Neural progenitor cell (in vitro differentiated cells): ENCODE results near the gene FOXO6. TPM values are rescaled to one million over a fixed set of nuclear protein-coding genes. Genes with fewer than 3 reads are reported as not detected.

Experiments
- DNase-seq: peaks from one replicate; pipeline ENCODE4 v3.0.0-alpha.2; 2016; ENCODE audit warnings: low spot score
- H2AFZ ChIP-seq: fragments of 200-600 bp; sonication (generic); replicated peaks from 2 replicates; pipeline ENCODE4 v1.6.1; 2016; ENCODE audit warnings: antibody characterized with exemption
- H3F3A ChIP-seq: fragments of 200-600 bp; sonication (generic); 2 replicates; pipeline ENCODE4 v1.6.1; 2016; ENCODE audit warnings: antibody characterized with exemption, low read depth
- H3K27ac ChIP-seq: fragments of 200-600 bp; sonication (generic); 2 replicates; pipeline ENCODE4 v1.5.1; 2016; ENCODE audit warnings: mild to moderate bottlenecking
- H3K27me3 ChIP-seq: fragments of 200-600 bp; sonication (generic); 2 replicates; pipeline ENCODE4 v1.6.1; 2016; ENCODE audit warnings: mild to moderate bottlenecking, moderate library complexity
- H3K36me3 ChIP-seq: fragments of 200-600 bp; sonication (generic); 2 replicates; pipeline ENCODE4 v1.5.1; 2016
- H3K4me1 ChIP-seq: fragments of 200-600 bp; sonication (generic); 2 replicates; pipeline ENCODE4 v1.6.1; 2016; ENCODE audit warnings: mixed run types
- H3K4me2 ChIP-seq: fragments of 200-600 bp; sonication (generic); 2 replicates; pipeline ENCODE4 v1.6.1; 2016
- H3K4me3 ChIP-seq: fragments of 200-600 bp; sonication (generic); 2 replicates; pipeline ENCODE4 v1.5.1; 2016
- H3K79me2 ChIP-seq: fragments of 200-600 bp; sonication (generic); 2 replicates; pipeline ENCODE4 v1.6.1; 2016; ENCODE audit warnings: low read depth
- H3K9ac ChIP-seq: fragments of 200-600 bp; sonication (generic); 2 replicates; pipeline ENCODE4 v1.6.1; 2016
- H3K9me3 ChIP-seq: fragments of 200-600 bp; sonication (generic); 2 replicates; pipeline ENCODE4 v1.5.1; 2016; ENCODE audit warnings: low read depth
- H4K20me1 ChIP-seq: fragments of 200-600 bp; sonication (generic); 2 replicates; pipeline ENCODE4 v1.6.1; 2016; ENCODE audit warnings: low read depth
- H3K27ac Mint-ChIP-seq: 3 replicates; pipeline ENCODE4 v1.8.0; 2021; ENCODE audit warnings: mixed read lengths
- H3K27me3 Mint-ChIP-seq: 2 replicates; pipeline ENCODE4 v1.8.0; 2022; ENCODE audit warnings: low read depth, mild to moderate bottlenecking, inconsistent platforms, moderate library complexity, mixed read lengths; ENCODE audit not compliant: insufficient read depth
- H3K36me3 Mint-ChIP-seq: 3 replicates; pipeline ENCODE4 v1.8.0; 2021; ENCODE audit warnings: mixed read lengths
- H3K4me1 Mint-ChIP-seq: 3 replicates; pipeline ENCODE4 v1.8.0; 2021; ENCODE audit warnings: mixed read lengths
- H3K4me3 Mint-ChIP-seq: 3 replicates; pipeline ENCODE4 v1.8.0; 2021; ENCODE audit warnings: mild to moderate bottlenecking, moderate library complexity, mixed read lengths
- H3K9me3 Mint-ChIP-seq: 3 replicates; pipeline ENCODE4 v1.8.0; 2020; ENCODE audit warnings: mixed read lengths
- CTCF ChIP-seq: fragments of 200-600 bp; sonication (generic); IDR thresholded peaks from 2 replicates; pipeline ENCODE4 v1.5.1; 2017; ENCODE audit warnings: antibody characterized with exemption, mild to moderate bottlenecking
- EZH2 ChIP-seq: fragments of 200-600 bp; sonication (generic); IDR thresholded peaks from 2 replicates; pipeline ENCODE4 v1.6.1; 2017; ENCODE audit warnings: antibody characterized with exemption, mild to moderate bottlenecking, moderate library complexity
- EZH2phosphoT487 ChIP-seq: fragments of 200-600 bp; sonication (generic); IDR thresholded peaks from 2 replicates; pipeline ENCODE4 v1.6.1; 2017; ENCODE audit warnings: antibody characterized with exemption
- total RNA-seq: library from RNA; depleted of rRNA; stranded (reverse); fragments of >200 nt; gene quantifications from 2 replicates; pipeline ENCODE4 v1.2.3, GENCODE V29; 2015; ENCODE audit warnings: low replicate concordance

FOXO6 gene
- total RNA-seq, 1 donor from 2014 or later: not detected

DNA sequence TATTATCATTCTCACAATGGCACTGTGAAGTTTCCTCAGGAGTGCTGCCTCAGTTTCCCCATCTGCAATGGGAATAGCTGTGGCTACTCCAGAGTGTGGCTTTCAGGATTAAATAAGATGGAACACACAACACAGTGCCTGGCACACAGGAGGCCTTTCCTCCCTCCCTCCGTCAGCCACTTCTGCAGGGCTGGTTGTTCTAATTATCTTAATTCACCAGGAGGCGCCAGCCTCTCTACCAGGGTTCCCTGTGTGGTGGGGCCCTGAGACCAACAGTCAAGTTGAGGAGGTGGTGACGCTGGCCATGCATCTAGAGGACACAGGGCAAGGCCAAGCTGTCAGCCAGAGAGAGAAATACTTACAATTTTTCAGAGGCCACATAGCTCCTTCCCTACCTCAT is 6.3 kb upstream of the FOXO6 start:
- H3K4me1 Mint-ChIP-seq: peaks cover 28% of the 10 kb centered on the region
- H3K4me3 Mint-ChIP-seq: no peak overlapping the region
- Histone ChIP-seq H3F3A (peaks cover 7% of the 10 kb centered on the region), H3K27me3 (peaks cover 4% of the 10 kb centered on the region), H3K4me1 (peaks cover 17% of the 10 kb centered on the region), H3K9ac (no peak overlapping the region), H3K27ac (no peak overlapping the region), H3K9me3 (no peaks in the 10 kb centered on the region), H3K4me3 (no peak overlapping the region), H2AFZ (no peak overlapping the region), H3K36me3 (no peaks in the 10 kb centered on the region), H3K4me2 (no peak overlapping the region), H3K79me2 (no peaks in the 10 kb centered on the region), H4K20me1 (no peaks in the 10 kb centered on the region)
- no peak overlapping the region for H3K27ac Mint-ChIP-seq
- DNase-seq: peak; percentile 7
- no peak for TF ChIP-seq EZH2phosphoT487
- TF ChIP-seq CTCF: peak; percentile 11
- no peak for TF ChIP-seq EZH2
- H3K27me3 Mint-ChIP-seq: peaks cover 16% of the 10 kb centered on the region
- H3K36me3 Mint-ChIP-seq: no peaks in the 10 kb centered on the region
- H3K9me3 Mint-ChIP-seq: no peaks in the 10 kb centered on the region

DNA sequence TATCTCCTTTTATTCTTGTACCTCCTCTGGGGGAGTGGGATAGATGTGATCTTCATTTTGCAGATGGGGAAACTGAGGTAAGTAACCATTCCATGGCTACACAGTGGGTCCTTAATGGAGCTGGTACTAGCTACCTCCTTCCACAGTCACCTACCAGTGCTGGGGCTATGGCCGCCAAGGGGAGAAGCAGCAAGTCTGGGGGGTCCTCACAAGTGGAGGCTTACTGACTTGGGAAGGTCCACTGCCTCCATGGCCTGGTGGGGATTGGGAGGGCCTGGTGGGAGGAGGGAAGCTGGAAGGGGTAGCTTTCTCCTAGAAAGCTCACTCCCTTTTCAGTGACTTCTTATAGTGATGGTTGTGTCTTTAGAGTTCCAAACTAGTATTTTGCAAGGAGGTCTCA is 5.9 kb upstream of the FOXO6 start:
- no peaks in the 10 kb centered on the region for H3K9me3 Mint-ChIP-seq
- no peaks in the 10 kb centered on the region for H3K36me3 ChIP-seq
- TF ChIP-seq CTCF (no peak), EZH2phosphoT487 (no peak), EZH2 (no peak)
- no peak overlapping the region for H2AFZ ChIP-seq
- no peaks in the 10 kb centered on the region for H3K36me3 Mint-ChIP-seq
- H3K27me3 ChIP-seq: peaks cover 6% of the 10 kb centered on the region
- no peak overlapping the region for H3K27ac ChIP-seq
- no peak overlapping the region for H3K4me3 Mint-ChIP-seq
- H3F3A ChIP-seq: peaks cover 11% of the 10 kb centered on the region
- no peaks in the 10 kb centered on the region for H3K9me3 ChIP-seq
- peak; percentile 1 for DNase-seq
- H3K9ac ChIP-seq: no peak overlapping the region
- H3K27ac Mint-ChIP-seq: no peak overlapping the region
- no peak overlapping the region for H3K4me3 ChIP-seq
- no peaks in the 10 kb centered on the region for H4K20me1 ChIP-seq
- H3K4me2 ChIP-seq: no peak overlapping the region
- peaks cover 21% of the 10 kb centered on the region for H3K4me1 ChIP-seq
- H3K79me2 ChIP-seq: no peaks in the 10 kb centered on the region
- peaks cover 18% of the 10 kb centered on the region for H3K27me3 Mint-ChIP-seq
- H3K4me1 Mint-ChIP-seq: peaks cover 32% of the 10 kb centered on the region

GRCh38 chr1:41355761-41356160 is 5.5 kb upstream of the FOXO6 start:
- Histone ChIP-seq H3K9me3 (no peaks in the 10 kb centered on the region), H3K4me3 (no peak overlapping the region), H3K27ac (no peak overlapping the region), H3K4me1 (peaks cover 24% of the 10 kb centered on the region), H2AFZ (no peak overlapping the region), H3K36me3 (no peaks in the 10 kb centered on the region), H3F3A (peaks cover 15% of the 10 kb centered on the region), H3K27me3 (peaks cover 6% of the 10 kb centered on the region), H3K4me2 (no peak overlapping the region), H4K20me1 (no peaks in the 10 kb centered on the region), H3K9ac (no peak overlapping the region), H3K79me2 (no peaks in the 10 kb centered on the region)
- peaks cover 20% of the 10 kb centered on the region for H3K27me3 Mint-ChIP-seq
- peak; percentile 1 for DNase-seq
- H3K4me3 Mint-ChIP-seq: no peak overlapping the region
- H3K4me1 Mint-ChIP-seq: peaks cover 36% of the 10 kb centered on the region
- TF ChIP-seq CTCF: no peak
- no peak for TF ChIP-seq EZH2
- no peak for TF ChIP-seq EZH2phosphoT487
- H3K9me3 Mint-ChIP-seq: no peaks in the 10 kb centered on the region
- no peaks in the 10 kb centered on the region for H3K36me3 Mint-ChIP-seq
- no peak overlapping the region for H3K27ac Mint-ChIP-seq

DNA sequence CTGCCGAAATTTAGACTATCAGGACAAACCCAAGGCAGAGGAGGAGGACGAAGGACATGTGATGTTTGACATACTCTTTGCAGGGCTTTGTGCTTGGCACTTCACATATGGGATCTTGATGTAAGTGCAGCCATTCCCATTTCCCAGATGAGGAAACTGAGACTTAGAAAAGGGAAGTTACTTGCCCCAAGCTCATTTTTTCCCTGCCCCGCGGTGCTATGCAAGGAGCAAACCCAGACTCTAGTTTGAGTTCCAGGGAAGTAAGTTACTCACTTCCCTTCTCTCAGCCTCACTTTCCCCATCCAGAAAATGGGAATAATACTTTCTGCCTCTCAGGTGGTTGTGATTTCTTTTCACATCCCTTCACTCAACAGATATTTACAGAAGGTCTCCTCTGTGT is 4.5 kb upstream of the FOXO6 start:
- H3F3A ChIP-seq: peaks cover 15% of the 10 kb centered on the region
- Mint-ChIP-seq H3K27ac (no peak overlapping the region), H3K27me3 (peaks cover 20% of the 10 kb centered on the region)

More for the DNA sequence above, 4.5 kb upstream of the FOXO6 start:
- Histone ChIP-seq H3K27ac (no peak overlapping the region), H3K79me2 (no peaks in the 10 kb centered on the region), H3K36me3 (no peaks in the 10 kb centered on the region), H3K4me2 (no peak overlapping the region), H3K27me3 (peaks cover 10% of the 10 kb centered on the region), H4K20me1 (no peaks in the 10 kb centered on the region), H3K9me3 (no peaks in the 10 kb centered on the region), H3K4me3 (no peak overlapping the region), H3K9ac (no peak overlapping the region), H2AFZ (no peak overlapping the region), H3K4me1 (peaks cover 24% of the 10 kb centered on the region)
- no peak for TF ChIP-seq CTCF
- TF ChIP-seq EZH2phosphoT487: no peak
- no peak for TF ChIP-seq EZH2
- Mint-ChIP-seq H3K36me3 (no peaks in the 10 kb centered on the region), H3K9me3 (no peaks in the 10 kb centered on the region), H3K4me1 (peaks cover 37% of the 10 kb centered on the region), H3K4me3 (no peak overlapping the region)
- DNase-seq: peak; percentile 0
